ENCODE measurements around the gene TRMU. TPM values are rescaled to one million over a fixed set of nuclear protein-coding genes. Genes with fewer than 3 reads are reported as not detected.

The TRMU gene
- polyA plus RNA-seq, 1 experiment, result 23.7 TPM

DNA sequence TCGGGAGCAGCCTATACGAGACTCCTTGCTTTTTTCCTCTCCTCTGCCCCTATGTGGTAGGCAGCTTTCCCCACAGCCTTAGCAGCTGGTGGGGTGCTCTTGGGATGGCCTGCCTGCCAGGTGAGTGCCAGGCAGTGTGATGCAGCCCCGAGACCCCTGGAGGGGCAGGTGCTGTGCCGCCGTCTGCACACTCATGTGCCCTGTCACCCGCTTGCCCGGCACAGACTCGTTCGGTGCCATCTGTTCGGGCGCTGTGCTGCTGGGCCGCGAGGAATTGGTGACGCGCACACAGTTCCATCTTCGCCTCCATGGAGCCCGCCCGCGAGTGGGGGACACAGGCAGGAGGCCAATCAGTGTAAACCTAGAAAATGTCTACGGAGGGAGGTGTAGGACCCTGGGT lies 15.1 kb downstream of the TRMU start:
- Histone ChIP-seq H3K27ac (ENCODE audit: low read depth, low read length) (no peak overlapping the region), H3K27me3 (ENCODE audit: control insufficient read depth, insufficient read depth, low read length) (no peaks in the 10 kb centered on the region), H3K4me3 (ENCODE audit: low read depth, low read length) (no peak overlapping the region), H3K9me3 (ENCODE audit: control insufficient read depth, insufficient read depth, low read length) (no peaks in the 10 kb centered on the region)
- ChIA-PET POLR2A (no interaction called here), CTCF (no interaction called here)
- TF ChIP-seq, protein P1, sequence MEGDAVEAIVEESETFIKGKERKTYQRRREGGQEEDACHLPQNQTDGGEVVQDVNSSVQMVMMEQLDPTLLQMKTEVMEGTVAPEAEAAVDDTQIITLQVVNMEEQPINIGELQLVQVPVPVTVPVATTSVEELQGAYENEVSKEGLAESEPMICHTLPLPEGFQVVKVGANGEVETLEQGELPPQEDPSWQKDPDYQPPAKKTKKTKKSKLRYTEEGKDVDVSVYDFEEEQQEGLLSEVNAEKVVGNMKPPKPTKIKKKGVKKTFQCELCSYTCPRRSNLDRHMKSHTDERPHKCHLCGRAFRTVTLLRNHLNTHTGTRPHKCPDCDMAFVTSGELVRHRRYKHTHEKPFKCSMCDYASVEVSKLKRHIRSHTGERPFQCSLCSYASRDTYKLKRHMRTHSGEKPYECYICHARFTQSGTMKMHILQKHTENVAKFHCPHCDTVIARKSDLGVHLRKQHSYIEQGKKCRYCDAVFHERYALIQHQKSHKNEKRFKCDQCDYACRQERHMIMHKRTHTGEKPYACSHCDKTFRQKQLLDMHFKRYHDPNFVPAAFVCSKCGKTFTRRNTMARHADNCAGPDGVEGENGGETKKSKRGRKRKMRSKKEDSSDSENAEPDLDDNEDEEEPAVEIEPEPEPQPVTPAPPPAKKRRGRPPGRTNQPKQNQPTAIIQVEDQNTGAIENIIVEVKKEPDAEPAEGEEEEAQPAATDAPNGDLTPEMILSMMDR (IDR thresholded peaks at IDR 0.05; ENCODE audit: low read depth, low read length), result no peak
- DNase-seq (ENCODE audit: low read depth, low spot score), result no peak

DNA sequence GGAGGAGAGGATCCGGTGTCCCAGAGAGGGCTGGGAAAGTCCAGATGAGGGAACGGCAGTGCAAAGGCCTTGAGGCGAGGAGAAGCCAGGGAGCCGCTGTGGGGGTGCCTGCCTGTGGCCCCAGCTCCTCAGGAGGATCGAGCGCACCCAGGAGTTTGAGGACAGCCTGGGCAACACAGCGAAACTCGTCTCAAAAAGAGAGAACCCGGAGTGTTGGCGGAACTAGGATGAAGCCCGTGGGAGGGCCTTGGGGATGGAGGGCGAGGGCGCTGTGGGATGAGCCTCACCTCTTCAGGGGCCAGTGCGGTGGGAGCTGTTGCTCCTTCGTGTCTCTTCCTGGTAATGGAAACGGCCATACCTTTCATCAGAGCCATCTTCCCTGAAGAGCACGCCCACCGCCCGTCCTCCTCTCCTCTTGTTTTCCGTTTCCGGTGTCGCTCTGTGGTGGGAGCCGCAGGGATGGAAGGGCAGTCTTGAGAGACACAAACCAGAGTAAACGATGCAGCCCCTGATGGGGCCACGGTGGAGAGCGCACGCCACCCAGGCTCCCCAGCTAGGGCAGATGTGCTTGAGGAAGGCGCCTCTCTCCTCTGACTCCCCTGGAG lies 15.7 kb downstream of the TRMU start:
- no peak overlapping the region for H3K4me3 ChIP-seq (ENCODE audit: low read depth, low read length)
- H3K9me3 ChIP-seq (ENCODE audit: control insufficient read depth, insufficient read depth, low read length), result no peaks in the 10 kb centered on the region
- no peak overlapping the region for H3K27ac ChIP-seq (ENCODE audit: low read depth, low read length)
- H3K27me3 ChIP-seq (ENCODE audit: control insufficient read depth, insufficient read depth, low read length), result no peaks in the 10 kb centered on the region
- ChIA-PET CTCF (no interaction called here), POLR2A (no interaction called here)
- TF ChIP-seq, protein P1 (IDR thresholded peaks at IDR 0.05; ENCODE audit: low read depth, low read length), result no peak
- DNase-seq (ENCODE audit: low read depth, low spot score), result no peak

DNA sequence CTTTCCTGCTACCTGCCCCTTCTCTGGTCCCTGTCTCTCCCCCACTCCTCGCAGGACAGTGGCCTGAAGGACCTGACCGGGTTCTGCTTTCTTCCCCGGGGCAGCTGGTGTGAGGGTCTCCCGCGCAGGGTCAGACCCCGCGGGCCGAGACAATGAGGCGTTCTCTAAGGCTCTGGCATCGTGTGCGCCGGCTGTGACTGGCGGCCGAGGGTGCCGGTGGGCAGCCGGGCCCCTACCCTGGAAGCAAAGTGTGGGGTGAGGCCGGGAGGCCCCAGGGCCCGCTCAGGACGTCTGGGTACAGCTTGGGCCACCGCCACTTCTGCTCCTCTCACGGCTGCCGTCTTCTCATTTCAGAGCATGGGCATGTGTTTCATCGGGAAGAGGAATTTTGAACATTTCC lies 16.3 kb downstream of the TRMU start:
- CTCF ChIA-PET, result no interaction called here

DNA sequence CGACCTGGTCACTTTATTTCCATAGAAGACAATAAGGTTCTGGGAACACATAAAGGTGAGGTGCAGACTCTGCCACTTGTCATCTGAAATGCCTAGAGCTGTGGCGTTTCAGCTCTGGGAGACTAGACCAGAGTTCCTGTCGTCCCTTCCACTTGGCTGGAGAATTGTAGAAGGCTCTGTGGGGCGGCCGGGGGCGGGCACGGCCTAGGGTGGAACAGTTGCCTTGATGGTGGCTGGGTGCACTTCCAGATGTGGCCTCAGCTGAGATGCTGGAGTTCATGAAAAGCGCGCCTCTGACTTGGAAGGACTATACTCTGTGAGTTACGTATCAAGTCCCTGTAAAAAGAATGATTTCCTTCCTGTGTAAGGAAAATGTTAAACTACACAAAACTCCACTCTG lies 16.8 kb downstream of the TRMU start:
- Histone ChIP-seq H3K27me3 (ENCODE audit: control insufficient read depth, insufficient read depth, low read length) (no peaks in the 10 kb centered on the region), H3K4me3 (ENCODE audit: low read depth, low read length) (no peak overlapping the region), H3K9me3 (ENCODE audit: control insufficient read depth, insufficient read depth, low read length) (no peaks in the 10 kb centered on the region), H3K27ac (ENCODE audit: low read depth, low read length) (no peak overlapping the region)
- TF ChIP-seq, protein P1 (IDR thresholded peaks at IDR 0.05; ENCODE audit: low read depth, low read length), result no peak
- POLR2A ChIA-PET, result no interaction called here
- DNase-seq (ENCODE audit: low read depth, low spot score), result no peak
- CTCF ChIA-PET, result no interaction called here

More for the DNA sequence above, 16.3 kb downstream of the TRMU start:
- TF ChIP-seq, protein P1 (IDR thresholded peaks at IDR 0.05; ENCODE audit: low read depth, low read length), result no peak
- no peaks in the 10 kb centered on the region for H3K27me3 ChIP-seq (ENCODE audit: control insufficient read depth, insufficient read depth, low read length)
- no peak overlapping the region for H3K27ac ChIP-seq (ENCODE audit: low read depth, low read length)
- H3K4me3 ChIP-seq (ENCODE audit: low read depth, low read length), result no peak overlapping the region
- H3K9me3 ChIP-seq (ENCODE audit: control insufficient read depth, insufficient read depth, low read length), result no peaks in the 10 kb centered on the region
- no peak for DNase-seq (ENCODE audit: low read depth, low spot score)
- POLR2A ChIA-PET, result no interaction called here

DNA sequence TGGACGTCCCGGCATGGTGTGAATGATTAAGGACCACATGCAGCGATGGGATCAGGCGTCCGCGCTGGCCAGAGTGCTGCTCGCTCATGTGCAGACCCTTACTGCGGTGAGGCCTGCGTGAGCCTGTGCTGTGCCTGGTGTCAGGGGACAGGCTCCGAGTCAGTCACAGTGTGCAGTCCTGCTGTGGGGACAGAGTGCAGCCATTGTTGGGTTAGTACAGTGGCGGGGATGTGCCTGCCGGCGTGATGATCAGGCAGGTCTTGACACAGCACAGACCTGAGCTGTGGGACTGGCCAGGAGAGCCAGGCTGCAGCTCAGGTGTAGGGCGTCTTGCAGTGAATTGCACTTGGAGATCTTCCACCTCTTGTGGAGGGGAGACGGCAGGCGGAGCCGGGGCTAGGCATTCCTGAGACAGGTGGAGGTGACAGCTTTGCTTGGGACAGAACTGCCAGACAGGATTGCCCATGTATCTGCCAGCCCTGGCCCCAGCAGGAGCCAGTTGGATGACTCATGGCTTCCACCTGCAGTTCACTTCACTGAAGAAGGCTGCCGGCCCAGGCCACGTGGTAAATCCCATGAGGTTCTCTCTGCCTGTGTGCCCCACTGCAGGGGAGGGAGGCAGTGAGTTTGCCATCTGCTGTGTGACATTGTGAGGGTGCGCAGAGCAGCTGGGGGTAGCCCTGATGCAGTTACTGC lies 17.3 kb downstream of the TRMU start:
- TF ChIP-seq, protein P1 (IDR thresholded peaks at IDR 0.05; ENCODE audit: low read depth, low read length), result no peak
- H3K27ac ChIP-seq (ENCODE audit: low read depth, low read length), result no peak overlapping the region
- CTCF ChIA-PET, result no interaction called here

More for the DNA sequence above, 17.3 kb downstream of the TRMU start:
- H3K9me3 ChIP-seq (ENCODE audit: control insufficient read depth, insufficient read depth, low read length), result no peaks in the 10 kb centered on the region
- H3K27me3 ChIP-seq (ENCODE audit: control insufficient read depth, insufficient read depth, low read length), result no peaks in the 10 kb centered on the region
- POLR2A ChIA-PET, result no interaction called here
- H3K4me3 ChIP-seq (ENCODE audit: low read depth, low read length), result no peak overlapping the region
- DNase-seq (ENCODE audit: low read depth, low spot score), result no peak

All from AG04450 (cell line).